SK-N-MC (cell line): Measurements from ENCODE around the gene ST6GALNAC2.
"Not testable (repeated sequence)": the region's sequence is repeated elsewhere in the genome, so short reads cannot be mapped to it uniquely, and the experiment has no call there.

Experiments used
- DNase-seq: peaks from one replicate; pipeline ENCODE4 v3.0.0-alpha.2; 2011; ENCODE audit warnings: low read depth, low spot score
- H3K27ac ChIP-seq: fragments of 200-600 bp; sonication (generic); 2 replicates; pipeline ENCODE4 v1.5.1; 2016; ENCODE audit warnings: mixed run types
- H3K36me3 ChIP-seq: fragments of 200-600 bp; sonication (generic); 2 replicates; pipeline ENCODE4 v1.6.1; 2017; ENCODE audit warnings: antibody characterized with exemption, low read length, mixed read lengths; ENCODE audit not compliant: insufficient read depth
- H3K4me3 ChIP-seq: fragments of 200-600 bp; sonication (generic); 2 replicates; pipeline ENCODE4 v1.5.1; 2016
- H3K9ac ChIP-seq: fragments of 200-600 bp; sonication (generic); 2 replicates; pipeline ENCODE4 v1.8.0; 2017; ENCODE audit warnings: mixed run types, mixed read lengths; ENCODE audit not compliant: insufficient read length
- H3K9me3 ChIP-seq: fragments of 200-600 bp; sonication (generic); 2 replicates; pipeline ENCODE4 v1.6.1; 2017; ENCODE audit warnings: low read depth, mild to moderate bottlenecking, antibody characterized with exemption, low read length, moderate library complexity, mixed read lengths
- EZH2 ChIP-seq: fragments of 200-600 bp; sonication (generic); IDR thresholded peaks from one replicate; pipeline ENCODE4 v1.6.1; 2017; ENCODE audit warnings: antibody characterized with exemption
- FOXP2 ChIP-seq: optimal IDR thresholded peaks from 2 replicates; pipeline ENCODE3; 2011; ENCODE audit warnings: mild to moderate bottlenecking, moderate library complexity; ENCODE audit not compliant: insufficient read depth; ENCODE audit errors: extremely low read length, control extremely low read depth
- POLR2AphosphoS5 ChIP-seq: IDR thresholded peaks from 2 replicates; pipeline ENCODE4 v1.6.1; 2012; ENCODE audit warnings: mild to moderate bottlenecking, low read depth, low read length, borderline replicate concordance

The ST6GALNAC2 gene

GRCh38 chr17:76535788-76536510, 49.7 kb downstream of the ST6GALNAC2 start:
- no peak overlapping the region for H3K27ac ChIP-seq
- H3K36me3 ChIP-seq = no peaks in the 10 kb centered on the region
- no peak overlapping the region for H3K4me3 ChIP-seq
- no peak for DNase-seq
- H3K9ac ChIP-seq = no peak overlapping the region
- TF ChIP-seq FOXP2 = no peak
- TF ChIP-seq EZH2 = no peak
- no peak for TF ChIP-seq POLR2AphosphoS5
- no peaks in the 10 kb centered on the region for H3K9me3 ChIP-seq

- Histone ChIP-seq H3K27ac (no peak overlapping the region), H3K9me3 (no peaks in the 10 kb centered on the region), H3K36me3 (no peaks in the 10 kb centered on the region), H3K4me3 (no peak overlapping the region), H3K9ac (no peak overlapping the region)
- TF ChIP-seq POLR2AphosphoS5 (no peak), FOXP2 (no peak), EZH2 (no peak)
- no peak for DNase-seq
Observed at GRCh38 chr17:76534831-76535732, 50.6 kb downstream of the ST6GALNAC2 start.

- not testable (repeated sequence) for H3K36me3 ChIP-seq, DNase-seq, H3K9ac ChIP-seq, H3K4me3 ChIP-seq, H3K27ac ChIP-seq, H3K9me3 ChIP-seq
Observed at GRCh38 chr17:76533640-76534359, 51.9 kb downstream of the ST6GALNAC2 start.

- no peak overlapping the region for H3K9ac ChIP-seq
- no peak for TF ChIP-seq EZH2
- TF ChIP-seq FOXP2 = no peak
- no peak overlapping the region for H3K4me3 ChIP-seq
- H3K9me3 ChIP-seq = no peaks in the 10 kb centered on the region
- DNase-seq = no peak
- no peaks in the 10 kb centered on the region for H3K36me3 ChIP-seq
- no peak overlapping the region for H3K27ac ChIP-seq
Observed at GRCh38 chr17:76532072-76532651, 53.5 kb downstream of the ST6GALNAC2 start.

GRCh38 chr17:76531486-76532038, 54.1 kb downstream of the ST6GALNAC2 start:
- no peaks in the 10 kb centered on the region for H3K9me3 ChIP-seq
- DNase-seq = no peak

GRCh38 chr17:76530811-76531485, 54.7 kb downstream of the ST6GALNAC2 start:
- no peak overlapping the region for H3K9ac ChIP-seq
- H3K9me3 ChIP-seq = no peaks in the 10 kb centered on the region
- no peak for DNase-seq
- no peak for TF ChIP-seq FOXP2
- no peak for TF ChIP-seq POLR2AphosphoS5
- TF ChIP-seq EZH2 = no peak
- H3K4me3 ChIP-seq = no peak overlapping the region
- H3K36me3 ChIP-seq = no peaks in the 10 kb centered on the region
- no peak overlapping the region for H3K27ac ChIP-seq

More at GRCh38 chr17:76531486-76532038, 54.1 kb downstream of the ST6GALNAC2 start:
- Histone ChIP-seq H3K36me3 (no peaks in the 10 kb centered on the region), H3K9ac (no peak overlapping the region), H3K27ac (no peak overlapping the region), H3K4me3 (no peak overlapping the region)
- TF ChIP-seq FOXP2 = no peak
- TF ChIP-seq EZH2 = no peak
- TF ChIP-seq POLR2AphosphoS5 = no peak

- no peak for DNase-seq
- H3K9me3 ChIP-seq = no peaks in the 10 kb centered on the region
- peak overlapping the region; percentile 54 for H3K27ac ChIP-seq
- no peak overlapping the region for H3K4me3 ChIP-seq
- TF ChIP-seq EZH2 = no peak
- no peak for TF ChIP-seq POLR2AphosphoS5
- no peak for TF ChIP-seq FOXP2
- no peaks in the 10 kb centered on the region for H3K36me3 ChIP-seq
- H3K9ac ChIP-seq = peak overlapping the region; percentile 45
Observed at GRCh38 chr17:76530095-76530723, 55.5 kb downstream of the ST6GALNAC2 start.
